HG03060 (cell line): ENCODE data around the gene ASIC4.

Source experiments
- ATAC-seq: cut with Tn5 transposase; IDR thresholded peaks from one replicate; pipeline ENCODE4 v1.9.1; 2021; ENCODE audit warnings: low read depth, moderate number of reproducible peaks; ENCODE audit not compliant: unreplicated experiment

The ASIC4 gene

DNA sequence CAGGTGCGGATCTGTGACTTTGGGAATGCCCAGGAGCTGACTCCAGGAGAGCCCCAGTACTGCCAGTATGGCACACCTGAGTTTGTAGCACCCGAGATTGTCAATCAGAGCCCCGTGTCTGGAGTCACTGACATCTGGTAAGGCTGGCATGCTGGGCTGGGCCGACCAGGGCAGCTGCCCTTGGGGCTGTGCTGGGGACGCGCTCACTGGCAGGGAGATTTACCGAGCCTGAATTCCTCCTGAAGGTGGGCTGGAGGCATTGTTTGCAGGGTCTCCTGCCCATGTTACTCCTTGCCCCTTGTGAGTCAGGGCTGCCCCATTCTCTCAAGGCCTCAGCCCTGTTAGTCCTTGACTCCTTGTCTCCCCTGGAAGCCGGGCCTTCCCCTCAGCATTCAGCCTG is 34.3 kb upstream of the ASIC4 start:
- no peak for ATAC-seq

GRCh38 chr2:219482674-219483405 is 31.4 kb upstream of the ASIC4 start:
- no peak for ATAC-seq

DNA sequence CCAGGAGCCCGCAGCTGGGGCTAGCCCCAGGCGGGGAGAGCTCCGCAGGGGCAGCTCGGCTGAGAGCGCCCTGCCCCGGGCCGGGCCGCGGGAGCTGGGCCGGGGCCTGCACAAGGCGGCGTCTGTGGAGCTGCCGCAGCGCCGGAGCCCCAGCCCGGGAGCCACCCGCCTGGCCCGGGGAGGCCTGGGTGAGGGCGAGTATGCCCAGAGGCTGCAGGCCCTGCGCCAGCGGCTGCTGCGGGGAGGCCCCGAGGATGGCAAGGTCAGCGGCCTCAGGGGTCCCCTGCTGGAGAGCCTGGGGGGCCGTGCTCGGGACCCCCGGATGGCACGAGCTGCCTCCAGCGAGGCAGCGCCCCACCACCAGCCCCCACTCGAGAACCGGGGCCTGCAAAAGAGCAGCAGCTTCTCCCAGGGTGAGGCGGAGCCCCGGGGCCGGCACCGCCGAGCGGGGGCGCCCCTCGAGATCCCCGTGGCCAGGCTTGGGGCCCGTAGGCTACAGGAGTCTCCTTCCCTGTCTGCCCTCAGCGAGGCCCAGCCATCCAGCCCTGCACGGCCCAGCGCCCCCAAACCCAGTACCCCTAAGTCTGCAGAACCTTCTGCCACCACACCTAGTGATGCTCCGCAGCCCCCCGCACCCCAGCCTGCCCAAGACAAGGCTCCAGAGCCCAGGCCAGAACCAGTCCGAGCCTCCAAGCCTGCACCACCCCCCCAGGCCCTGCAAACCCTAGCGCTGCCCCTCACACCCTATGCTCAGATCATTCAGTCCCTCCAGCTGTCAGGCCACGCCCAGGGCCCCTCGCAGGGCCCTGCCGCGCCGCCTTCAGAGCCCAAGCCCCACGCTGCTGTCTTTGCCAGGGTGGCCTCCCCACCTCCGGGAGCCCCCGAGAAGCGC is 30.6 kb upstream of the ASIC4 start:
- ATAC-seq: no peak

- no peak for ATAC-seq
Measured at GRCh38 chr2:219484343-219485200, 29.7 kb upstream of the ASIC4 start.

GRCh38 chr2:219485201-219485580 is 29.1 kb upstream of the ASIC4 start:
- ATAC-seq: no peak

DNA sequence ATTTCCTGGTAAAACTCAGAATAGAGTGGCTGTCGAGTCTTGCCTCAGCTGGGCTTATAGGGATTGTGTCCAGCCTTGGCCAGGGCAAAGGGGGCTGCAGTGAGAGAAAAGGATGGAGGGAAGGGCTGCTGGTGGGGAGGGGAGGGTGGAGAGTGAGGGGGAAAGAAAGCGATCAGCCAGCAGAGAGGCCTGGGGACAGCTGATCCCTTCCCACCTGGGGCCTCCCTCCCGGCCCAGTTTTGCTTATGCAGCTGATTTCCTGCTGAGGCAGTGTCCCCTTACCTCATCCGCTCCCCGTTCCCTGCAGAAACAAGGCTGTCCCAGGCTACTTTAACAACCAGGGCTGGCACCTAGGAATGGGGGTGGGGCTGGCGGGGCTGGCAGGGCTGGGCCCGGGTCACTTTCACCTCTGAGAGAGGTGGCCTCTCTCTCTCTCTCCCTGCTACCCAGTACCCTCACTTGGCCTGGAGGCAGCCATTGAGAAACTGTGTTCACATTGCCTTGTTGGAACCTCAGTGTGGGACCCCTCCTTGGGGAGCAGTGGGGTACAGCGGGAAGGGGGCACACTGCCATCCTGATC is 27.8 kb upstream of the ASIC4 start:
- no peak for ATAC-seq

- no peak for ATAC-seq
Measured at GRCh38 chr2:219488149-219488843, 26.0 kb upstream of the ASIC4 start.

DNA sequence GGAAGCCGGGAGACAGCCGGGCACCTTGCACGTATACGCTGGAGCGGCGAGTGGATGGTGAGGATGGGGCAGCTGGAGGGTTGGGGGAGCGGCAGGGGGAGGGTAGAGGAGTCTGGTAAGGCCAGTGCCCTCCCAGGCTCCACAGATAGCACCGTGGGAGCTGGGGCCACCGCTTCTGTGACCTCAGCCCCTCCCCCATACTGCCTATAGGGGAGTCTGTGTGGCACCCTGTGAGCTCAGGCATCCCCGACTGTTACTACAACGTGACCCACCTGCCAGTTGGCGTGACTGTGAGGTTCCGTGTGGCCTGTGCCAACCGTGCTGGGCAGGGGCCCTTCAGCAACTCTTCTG is 25.5 kb upstream of the ASIC4 start:
- ATAC-seq: no peak

DNA sequence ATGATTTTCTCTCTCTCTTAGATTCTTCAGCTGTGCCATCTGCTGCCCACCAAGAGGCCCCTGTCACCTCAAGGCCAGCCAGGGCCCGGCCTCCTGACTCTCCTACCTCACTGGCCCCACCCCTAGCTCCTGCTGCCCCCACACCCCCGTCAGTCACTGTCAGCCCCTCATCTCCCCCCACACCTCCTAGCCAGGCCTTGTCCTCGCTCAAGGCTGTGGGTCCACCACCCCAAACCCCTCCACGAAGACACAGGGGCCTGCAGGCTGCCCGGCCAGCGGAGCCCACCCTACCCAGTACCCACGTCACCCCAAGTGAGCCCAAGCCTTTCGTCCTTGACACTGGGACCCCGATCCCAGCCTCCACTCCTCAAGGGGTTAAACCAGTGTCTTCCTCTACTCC is 25.0 kb upstream of the ASIC4 start:
- no peak for ATAC-seq

DNA sequence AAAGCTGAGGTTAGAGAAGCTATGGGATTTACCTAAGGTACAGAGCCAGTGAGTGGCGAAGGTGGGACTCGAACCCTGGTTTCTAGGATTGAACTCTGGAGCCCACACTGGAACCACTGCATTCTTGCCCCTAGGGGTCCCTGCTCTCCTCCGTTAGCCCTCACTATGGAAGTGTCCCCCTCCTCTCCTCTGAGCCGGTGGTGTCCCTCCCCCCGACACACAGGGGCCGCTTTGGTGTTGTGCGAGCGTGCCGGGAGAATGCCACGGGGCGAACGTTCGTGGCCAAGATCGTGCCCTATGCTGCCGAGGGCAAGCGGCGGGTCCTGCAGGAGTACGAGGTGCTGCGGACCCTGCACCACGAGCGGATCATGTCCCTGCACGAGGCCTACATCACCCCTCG is 24.1 kb upstream of the ASIC4 start:
- ATAC-seq: no peak

DNA sequence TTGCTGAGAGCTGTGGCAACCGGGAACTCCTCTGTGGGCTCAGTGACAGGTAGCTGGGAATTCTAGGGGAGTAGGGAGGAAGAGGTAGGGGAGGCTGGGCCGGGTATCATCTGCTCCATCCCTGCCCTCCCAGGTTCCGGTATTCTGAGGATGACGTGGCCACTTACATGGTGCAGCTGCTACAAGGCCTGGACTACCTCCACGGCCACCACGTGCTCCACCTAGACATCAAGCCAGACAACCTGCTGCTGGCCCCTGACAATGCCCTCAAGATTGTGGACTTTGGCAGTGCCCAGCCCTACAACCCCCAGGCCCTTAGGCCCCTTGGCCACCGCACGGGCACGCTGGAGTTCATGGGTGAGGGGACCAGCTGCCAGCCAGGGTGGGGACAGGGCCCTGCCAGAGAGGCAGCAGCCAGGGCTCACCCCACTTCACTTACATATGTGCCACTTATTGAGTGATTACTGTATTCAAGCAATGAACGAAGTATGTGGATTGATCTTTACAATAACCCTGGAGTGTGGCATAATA is 23.6 kb upstream of the ASIC4 start:
- ATAC-seq: no peak

DNA sequence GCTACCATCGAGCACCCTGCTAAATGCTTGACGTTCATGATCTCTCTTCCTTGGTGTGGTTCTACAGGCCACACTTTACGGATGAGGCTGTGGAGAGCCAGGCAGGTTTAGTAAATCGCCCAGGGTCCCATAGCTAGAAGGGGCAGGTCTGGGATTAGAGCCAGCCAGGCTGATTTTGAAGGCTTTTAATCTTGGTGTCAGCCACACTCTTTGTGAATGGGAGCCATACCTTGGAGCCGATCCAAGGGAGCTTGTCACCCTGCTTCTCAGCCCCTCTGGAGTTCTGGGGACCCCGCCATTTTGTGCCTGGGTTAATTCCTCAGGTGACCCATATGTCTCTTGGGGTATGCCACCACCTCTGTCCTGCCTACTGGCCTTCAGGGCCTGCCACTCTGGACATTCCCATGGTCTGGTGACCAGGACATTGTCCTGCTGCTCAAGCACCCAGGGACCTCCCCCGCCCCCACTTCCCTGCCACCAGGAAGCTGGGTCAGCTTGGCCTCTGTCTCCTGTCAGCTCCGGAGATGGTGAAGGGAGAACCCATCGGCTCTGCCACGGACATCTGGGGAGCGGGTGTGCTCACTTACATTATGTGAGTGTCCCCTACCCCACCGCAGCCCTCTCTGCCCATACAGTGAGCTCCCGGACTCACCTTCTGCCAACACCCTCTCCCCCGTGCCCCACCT is 22.9 kb upstream of the ASIC4 start:
- no peak for ATAC-seq

- ATAC-seq: no peak
Measured at GRCh38 chr2:219492575-219492974, 21.7 kb upstream of the ASIC4 start.

DNA sequence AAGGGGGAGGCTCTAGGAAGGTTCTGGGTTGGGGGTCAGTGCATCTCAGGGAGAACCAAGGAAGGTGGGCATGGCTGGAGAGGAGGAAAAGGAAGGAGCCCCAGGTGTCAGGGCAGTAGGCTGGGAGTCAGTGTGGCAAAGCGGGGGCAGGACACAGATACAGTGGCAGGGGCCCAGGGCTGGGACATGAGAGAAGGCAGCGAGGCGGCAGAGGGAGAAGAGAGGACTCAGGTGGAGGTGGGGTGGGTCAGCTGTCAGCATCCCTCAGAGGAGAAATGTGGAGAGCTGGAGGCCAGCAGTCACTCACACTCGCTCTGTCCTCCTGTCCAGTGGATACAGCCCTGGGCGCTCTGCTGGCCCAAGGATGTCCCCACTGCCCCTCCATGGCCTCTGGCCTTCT is 21.2 kb upstream of the ASIC4 start:
- no peak for ATAC-seq

GRCh38 chr2:219494952-219495530 is 19.2 kb upstream of the ASIC4 start:
- no peak for ATAC-seq

DNA sequence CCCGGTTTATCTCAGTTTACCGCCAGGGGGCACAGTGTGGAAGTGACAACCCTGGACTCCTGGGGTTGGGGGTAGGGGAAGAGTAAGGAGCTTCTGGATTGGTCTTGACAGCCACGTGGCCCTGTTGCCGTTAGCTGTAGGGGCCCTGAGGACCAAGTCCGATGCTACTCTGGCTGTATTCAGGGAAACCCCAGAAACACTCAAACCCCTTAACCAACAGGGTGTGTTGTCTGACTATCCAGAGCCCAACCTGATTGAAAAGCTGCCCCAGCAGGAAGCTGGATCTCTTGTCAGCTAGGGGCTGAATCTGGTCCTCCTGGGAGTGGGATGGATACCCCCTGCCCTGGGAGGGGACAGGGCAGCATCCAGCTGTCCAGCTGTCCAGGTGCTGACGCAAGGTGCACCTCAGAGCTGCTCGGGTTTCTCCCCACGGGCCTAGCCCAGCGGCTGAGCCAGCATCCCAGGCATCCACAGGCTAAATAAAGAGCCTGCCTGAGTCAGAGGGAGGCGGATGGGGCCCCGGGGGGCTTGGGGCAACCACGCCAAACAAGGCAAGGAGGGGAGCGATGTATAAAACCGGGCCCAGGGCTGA is 18.7 kb upstream of the ASIC4 start:
- no peak for ATAC-seq

GRCh38 chr2:219496247-219496824 is 17.9 kb upstream of the ASIC4 start:
- ATAC-seq: no peak

DNA sequence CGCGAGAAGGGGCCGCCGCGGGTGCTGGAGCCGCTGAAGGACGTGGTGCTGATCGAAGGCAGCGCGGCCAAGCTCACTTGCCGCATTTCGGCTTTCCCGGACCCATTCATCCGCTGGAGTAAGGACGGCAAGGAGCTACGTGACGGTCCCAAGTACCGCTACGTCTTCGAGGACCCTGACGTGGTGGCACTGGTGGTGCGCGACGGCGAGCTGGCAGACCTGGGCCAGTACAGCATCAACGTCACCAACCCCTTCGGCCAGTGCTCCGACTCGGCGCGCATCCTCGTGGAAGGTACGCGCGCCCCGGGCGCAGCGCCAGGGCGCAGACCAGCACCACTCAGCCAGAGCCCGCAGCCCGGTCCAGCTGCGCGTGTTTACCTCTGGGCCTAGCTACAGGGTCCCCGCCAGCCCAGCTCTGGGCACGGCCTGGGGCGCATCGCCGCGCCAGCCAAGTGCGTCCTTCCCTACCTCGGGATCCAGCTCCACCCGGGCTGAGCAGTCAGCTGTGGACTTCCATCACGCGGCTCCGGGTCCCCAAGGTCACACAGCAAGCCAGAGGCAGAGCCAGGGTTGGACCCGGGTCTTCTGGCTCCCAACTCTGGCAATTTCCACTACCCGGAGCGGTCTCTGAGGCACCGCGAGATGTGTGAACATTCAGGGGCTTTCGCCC is 17.3 kb upstream of the ASIC4 start:
- no peak for ATAC-seq
